ENCODE results near the gene SYNE4. TPM values are rescaled to one million over a fixed set of nuclear protein-coding genes. Genes with fewer than 3 reads are reported as not detected.

SYNE4 gene
- total and polyA plus RNA-seq, 2 donors (not counting 3 experiments of a cell fraction or from before 2014, with no cell fraction given) = 0.46 to 0.62 TPM

- no peak for DNase-seq (ENCODE audit: low read depth, low spot score)
- TF ChIP-seq POLR2AphosphoS5 (IDR thresholded peaks at IDR 0.05; ENCODE audit: insufficient read depth, low read depth, low read length) = no peak
- TF ChIP-seq EZH2 (IDR thresholded peaks at IDR 0.05; ENCODE audit: borderline replicate concordance, low read depth, low read length, severe bottlenecking) = no peak
- TF ChIP-seq GATA2 (IDR thresholded peaks at IDR 0.05; ENCODE audit: insufficient read depth, insufficient read length, low read depth, low read length) = no peak
- TF ChIP-seq FOS (IDR thresholded peaks at IDR 0.05; ENCODE audit: borderline replicate concordance, insufficient read depth, low read length) = no peak
- TF ChIP-seq JUN (IDR thresholded peaks at IDR 0.05; ENCODE audit: borderline replicate concordance, insufficient read depth, insufficient read length, low read depth) = no peak
- no peak for TF ChIP-seq POLR2A (IDR thresholded peaks at IDR 0.05; ENCODE audit: low read depth, low read length)
- no peak for TF ChIP-seq MAX (IDR thresholded peaks at IDR 0.05; ENCODE audit: insufficient read depth, insufficient read length)
- no peak for TF ChIP-seq MYC (IDR thresholded peaks at IDR 0.05; ENCODE audit: low read depth, low read length)
- no peak for TF ChIP-seq CTCF (IDR thresholded peaks at IDR 0.05; ENCODE audit: extremely low read depth in 1 of 2, insufficient read depth in 1 of 2, low read depth in 1 of 2, low read length in 2 of 2)
- dilution Hi-C loops (cut with MboI; ENCODE audit: extremely low pct_ligation_motif_present, low sequenced_read_pairs) (no loop called here), intact Hi-C loops (cut with micrococcal nuclease) (no loop called here)
- ChIA-PET CTCF (interaction anchor here (0.6 to 1.0 kb wide), 2 partner anchors 11 to 360 kb away, joined by 3 read pairs; no protein-coding TSS in a partner anchor), POLR2A (no interaction called here)
- no peak for FAIRE-seq
- Histone ChIP-seq H3K79me2 (ENCODE audit: control insufficient read depth, insufficient read depth, low read length) (peaks cover 2% of the 10 kb centered on the region), H3K36me3 (ENCODE audit: control insufficient read depth in 2 of 2, extremely low read depth in 1 of 2, insufficient read depth in 2 of 2, low read length in 2 of 2) (no peaks in the 10 kb centered on the region), H3K27ac (ENCODE audit: insufficient read depth, low read depth, low read length) (no peak overlapping the region), H3K4me3 (replicated peaks in 1 of 3; ENCODE audit: insufficient read depth in 1 of 3, low read depth in 1 of 3, low read length in 3 of 3) (no peak overlapping the region), H3K9me3 (replicated peaks; ENCODE audit: control insufficient read depth, insufficient read depth, low read length) (no peaks in the 10 kb centered on the region), H3K4me1 (ENCODE audit: control insufficient read depth, extremely low read depth, insufficient read depth, low read length) (peaks cover 10% of the 10 kb centered on the region), H3K9ac (replicated peaks; ENCODE audit: extremely low read depth, insufficient read depth, low read length) (no peak overlapping the region), H3K4me2 (ENCODE audit: insufficient read depth, low read length) (no peak overlapping the region), H2AFZ (ENCODE audit: low read depth, low read length) (no peak overlapping the region), H4K20me1 (replicated peaks; ENCODE audit: control insufficient read depth, extremely low read depth, insufficient read depth, low read length) (no peaks in the 10 kb centered on the region), H3K9me1 (replicated peaks; ENCODE audit: control insufficient read depth, extremely low read depth, insufficient read depth, low read length) (no peaks in the 10 kb centered on the region), H3K27me3 (ENCODE audit: control insufficient read depth in 2 of 2, insufficient read depth in 2 of 2, low read length in 2 of 2) (peaks cover 4 to 11% of the 10 kb centered on the region in 2 experiments)
- BruUV-seq (replicated peaks) = no TSS peak
These were observed 17.6 kb downstream of the SYNE4 start for GRCh38 chr19:35990771-35991730.

All from endothelial cell of umbilical vein (primary cell).